ENCODE measurements around the gene PLEKHG5. TPM values are rescaled to one million over a fixed set of nuclear protein-coding genes. Genes with fewer than 3 reads are reported as not detected.
"Not testable (repeated sequence)": the region's sequence is repeated elsewhere in the genome, so short reads cannot be mapped to it uniquely, and the experiment has no call there.

The PLEKHG5 gene
- total RNA-seq, 4 donors from 2014 or later: 2.6 to 23.7 (median 8.2) TPM

GRCh38 chr1:6447016-6447817 is 44.2 kb downstream of the PLEKHG5 start:
- peaks cover 0 to 13% of the 10 kb centered on the region in 2 donors for H3K4me1 ChIP-seq
- no peak for TF ChIP-seq POLR2A (IDR thresholded peaks at IDR 0.05)
- TF ChIP-seq, protein P1, sequence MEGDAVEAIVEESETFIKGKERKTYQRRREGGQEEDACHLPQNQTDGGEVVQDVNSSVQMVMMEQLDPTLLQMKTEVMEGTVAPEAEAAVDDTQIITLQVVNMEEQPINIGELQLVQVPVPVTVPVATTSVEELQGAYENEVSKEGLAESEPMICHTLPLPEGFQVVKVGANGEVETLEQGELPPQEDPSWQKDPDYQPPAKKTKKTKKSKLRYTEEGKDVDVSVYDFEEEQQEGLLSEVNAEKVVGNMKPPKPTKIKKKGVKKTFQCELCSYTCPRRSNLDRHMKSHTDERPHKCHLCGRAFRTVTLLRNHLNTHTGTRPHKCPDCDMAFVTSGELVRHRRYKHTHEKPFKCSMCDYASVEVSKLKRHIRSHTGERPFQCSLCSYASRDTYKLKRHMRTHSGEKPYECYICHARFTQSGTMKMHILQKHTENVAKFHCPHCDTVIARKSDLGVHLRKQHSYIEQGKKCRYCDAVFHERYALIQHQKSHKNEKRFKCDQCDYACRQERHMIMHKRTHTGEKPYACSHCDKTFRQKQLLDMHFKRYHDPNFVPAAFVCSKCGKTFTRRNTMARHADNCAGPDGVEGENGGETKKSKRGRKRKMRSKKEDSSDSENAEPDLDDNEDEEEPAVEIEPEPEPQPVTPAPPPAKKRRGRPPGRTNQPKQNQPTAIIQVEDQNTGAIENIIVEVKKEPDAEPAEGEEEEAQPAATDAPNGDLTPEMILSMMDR (IDR thresholded peaks at IDR 0.05): no peak
- H3K4me3 ChIP-seq: no peak overlapping the region
- no peak overlapping the region for H3K27ac ChIP-seq
- intact Hi-C loops (cut with DNase I; ENCODE audit: low total_unique reads): no loop called here
- no peaks in the 10 kb centered on the region for H3K9me3 ChIP-seq
- no peak for DNase-seq
- no peaks in the 10 kb centered on the region for H3K36me3 ChIP-seq
- H3K27me3 ChIP-seq: peaks cover 0 to 18% of the 10 kb centered on the region in 2 donors

DNA sequence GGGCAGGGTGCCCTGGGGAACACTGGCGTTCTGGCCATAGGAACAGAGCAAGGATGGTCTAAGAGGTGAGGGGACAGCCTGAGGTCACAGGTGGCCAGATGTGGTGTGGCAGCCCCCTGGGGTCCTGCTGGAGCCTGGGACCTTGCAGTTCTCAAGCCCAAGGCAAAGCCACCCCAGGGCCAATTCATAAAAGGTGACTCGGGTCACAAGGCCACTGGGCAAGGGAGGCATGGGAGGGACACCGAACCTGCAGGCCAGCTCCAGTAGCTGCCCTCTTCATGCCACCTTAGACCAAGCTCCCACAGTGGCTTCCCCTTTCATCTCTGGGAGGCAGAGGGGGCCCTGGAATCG is 44.8 kb downstream of the PLEKHG5 start:
- DNase-seq: no peak
- Histone ChIP-seq H3K9me3 (no peaks in the 10 kb centered on the region), H3K27ac (no peak overlapping the region), H3K36me3 (no peaks in the 10 kb centered on the region), H3K27me3 (peaks cover 0 to 12% of the 10 kb centered on the region in 2 donors), H3K4me3 (no peak overlapping the region), H3K4me1 (peaks cover 0 to 13% of the 10 kb centered on the region in 2 donors)
- intact Hi-C loops (cut with DNase I; ENCODE audit: low total_unique reads): no loop called here
- TF ChIP-seq, protein P1 (IDR thresholded peaks at IDR 0.05): no peak
- no peak for TF ChIP-seq POLR2A (IDR thresholded peaks at IDR 0.05)

GRCh38 chr1:6445929-6446328 is 45.5 kb downstream of the PLEKHG5 start:
- H3K9me3 ChIP-seq; H3K27ac ChIP-seq; H3K36me3 ChIP-seq; DNase-seq; intact Hi-C loops (cut with DNase I; ENCODE audit: low total_unique reads); H3K4me3 ChIP-seq: not testable (repeated sequence)
- Histone ChIP-seq H3K4me1 (peaks cover 0 to 13% of the 10 kb centered on the region in 2 donors), H3K27me3 (peaks cover 0 to 17% of the 10 kb centered on the region in 2 donors)

- Histone ChIP-seq H3K4me3 (no peak overlapping the region), H3K9me3 (no peaks in the 10 kb centered on the region), H3K27me3 (peaks cover 0 to 13% of the 10 kb centered on the region in 2 donors), H3K36me3 (no peaks in the 10 kb centered on the region), H3K4me1 (peaks cover 0 to 13% of the 10 kb centered on the region in 2 donors), H3K27ac (no peak overlapping the region)
- intact Hi-C loops (cut with DNase I; ENCODE audit: low total_unique reads): no loop called here
- DNase-seq: no peak
- no peak for TF ChIP-seq POLR2A (IDR thresholded peaks at IDR 0.05)
- TF ChIP-seq, protein P1 (IDR thresholded peaks at IDR 0.05): no peak
Observed at GRCh38 chr1:6445062-6445763, 46.3 kb downstream of the PLEKHG5 start.

DNA sequence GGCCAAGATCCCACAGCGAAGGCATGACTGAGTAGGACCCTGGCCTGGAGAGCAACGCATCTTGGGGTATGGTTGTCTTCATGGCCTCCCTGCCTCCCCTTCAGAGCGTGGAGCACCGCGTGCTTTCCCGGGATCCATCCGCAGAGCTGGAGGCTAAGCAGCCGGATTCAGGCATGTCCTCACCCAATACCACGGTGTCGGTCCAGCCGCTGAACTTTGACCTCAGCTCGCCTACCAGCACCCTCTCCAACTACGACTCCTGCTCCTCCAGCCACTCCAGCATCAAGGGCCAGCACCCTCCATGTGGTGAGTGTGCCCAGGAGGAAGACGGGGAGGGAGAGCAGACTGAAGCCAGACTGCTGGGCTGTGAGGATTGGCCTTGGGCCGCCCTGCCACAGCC is 47.1 kb downstream of the PLEKHG5 start:
- H3K9me3 ChIP-seq: no peaks in the 10 kb centered on the region
- peaks cover 0 to 20% of the 10 kb centered on the region in 2 donors for H3K27me3 ChIP-seq

More for the DNA sequence above, 47.1 kb downstream of the PLEKHG5 start:
- no peak overlapping the region for H3K4me3 ChIP-seq
- TF ChIP-seq, protein P1 (IDR thresholded peaks at IDR 0.05): no peak
- TF ChIP-seq POLR2A (IDR thresholded peaks at IDR 0.05): no peak
- DNase-seq: no peak
- H3K4me1 ChIP-seq: peaks cover 0 to 13% of the 10 kb centered on the region in 2 donors
- no peaks in the 10 kb centered on the region for H3K36me3 ChIP-seq
- H3K27ac ChIP-seq: no peak overlapping the region
- intact Hi-C loops (cut with DNase I; ENCODE audit: low total_unique reads): no loop called here

Measured in uterus (tissue), 4 donors.